ENCODE measurements around the gene SYT14.

The SYT14 gene

DNA sequence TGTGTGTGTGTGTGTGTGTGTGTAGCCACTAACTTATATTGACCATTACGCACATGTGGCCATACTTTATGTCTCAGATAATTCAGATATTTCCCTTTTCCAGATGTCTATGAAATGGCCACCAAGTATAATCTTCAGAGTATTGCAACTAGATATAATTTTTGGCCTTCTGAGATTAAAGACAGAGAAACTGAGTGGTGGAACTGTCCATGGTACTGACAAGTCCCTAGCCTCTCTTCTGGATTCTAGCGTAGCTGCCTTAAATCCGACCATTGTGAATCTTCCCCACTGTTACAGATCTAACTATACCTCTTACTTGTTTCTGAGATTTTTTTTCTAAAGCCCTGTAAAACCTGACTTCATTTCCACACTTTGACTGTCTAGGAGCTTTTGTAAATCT is 194.6 kb downstream of the SYT14 start:
- TF ChIP-seq, protein P1, sequence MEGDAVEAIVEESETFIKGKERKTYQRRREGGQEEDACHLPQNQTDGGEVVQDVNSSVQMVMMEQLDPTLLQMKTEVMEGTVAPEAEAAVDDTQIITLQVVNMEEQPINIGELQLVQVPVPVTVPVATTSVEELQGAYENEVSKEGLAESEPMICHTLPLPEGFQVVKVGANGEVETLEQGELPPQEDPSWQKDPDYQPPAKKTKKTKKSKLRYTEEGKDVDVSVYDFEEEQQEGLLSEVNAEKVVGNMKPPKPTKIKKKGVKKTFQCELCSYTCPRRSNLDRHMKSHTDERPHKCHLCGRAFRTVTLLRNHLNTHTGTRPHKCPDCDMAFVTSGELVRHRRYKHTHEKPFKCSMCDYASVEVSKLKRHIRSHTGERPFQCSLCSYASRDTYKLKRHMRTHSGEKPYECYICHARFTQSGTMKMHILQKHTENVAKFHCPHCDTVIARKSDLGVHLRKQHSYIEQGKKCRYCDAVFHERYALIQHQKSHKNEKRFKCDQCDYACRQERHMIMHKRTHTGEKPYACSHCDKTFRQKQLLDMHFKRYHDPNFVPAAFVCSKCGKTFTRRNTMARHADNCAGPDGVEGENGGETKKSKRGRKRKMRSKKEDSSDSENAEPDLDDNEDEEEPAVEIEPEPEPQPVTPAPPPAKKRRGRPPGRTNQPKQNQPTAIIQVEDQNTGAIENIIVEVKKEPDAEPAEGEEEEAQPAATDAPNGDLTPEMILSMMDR (conservative IDR thresholded peaks at IDR 0.05) = no peak
- H3K27ac ChIP-seq = no peak overlapping the region

DNA sequence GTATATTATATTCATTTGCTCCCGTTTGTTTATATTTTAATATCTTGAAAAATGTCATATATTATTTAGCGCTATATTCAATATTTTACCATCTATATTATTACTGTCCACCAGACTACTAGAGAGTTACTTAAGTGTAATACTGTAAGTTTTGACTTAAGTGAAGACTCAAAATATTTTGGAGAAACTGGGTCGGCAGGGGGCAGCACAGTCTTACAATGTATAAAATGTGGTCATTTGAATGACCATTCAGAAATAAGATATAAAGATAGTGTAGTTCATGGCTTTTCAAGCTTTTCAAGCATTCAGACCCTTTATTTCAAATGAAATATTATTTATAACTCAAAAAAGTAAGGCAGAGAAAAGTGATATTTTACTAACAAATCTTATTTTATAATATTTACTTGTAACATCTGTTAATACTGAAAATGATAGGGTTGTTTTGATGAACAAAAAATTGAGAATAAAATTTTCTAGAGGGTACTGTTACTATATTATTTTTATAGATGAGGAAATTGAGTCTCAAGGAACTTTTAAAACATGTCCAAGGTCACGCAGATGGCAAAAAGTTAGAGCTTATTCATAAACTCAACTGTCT is 205.5 kb downstream of the SYT14 start:
- no peak overlapping the region for H3K27ac ChIP-seq
- TF ChIP-seq, protein P1 (conservative IDR thresholded peaks at IDR 0.05) = peak; percentile 81

DNA sequence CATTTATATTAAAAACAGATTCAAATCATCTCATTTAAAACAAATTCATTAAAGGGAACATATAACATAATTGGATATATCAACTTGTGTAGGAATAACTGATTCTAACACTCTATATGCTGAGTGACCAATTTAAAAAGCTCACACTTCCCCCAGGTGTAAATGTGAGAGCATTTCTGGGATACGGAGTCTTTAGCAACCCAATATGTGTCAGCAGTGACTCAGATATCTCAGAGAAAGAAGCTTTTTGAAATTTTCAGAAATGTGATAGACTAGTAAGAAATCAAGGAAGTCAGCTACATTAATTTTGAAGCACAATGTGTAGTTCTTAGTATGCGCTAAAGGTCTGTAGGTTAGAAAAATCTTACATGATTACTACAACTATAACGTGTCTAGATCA is 206.7 kb downstream of the SYT14 start:
- TF ChIP-seq, protein P1 (conservative IDR thresholded peaks at IDR 0.05) = no peak
- no peak overlapping the region for H3K27ac ChIP-seq

DNA sequence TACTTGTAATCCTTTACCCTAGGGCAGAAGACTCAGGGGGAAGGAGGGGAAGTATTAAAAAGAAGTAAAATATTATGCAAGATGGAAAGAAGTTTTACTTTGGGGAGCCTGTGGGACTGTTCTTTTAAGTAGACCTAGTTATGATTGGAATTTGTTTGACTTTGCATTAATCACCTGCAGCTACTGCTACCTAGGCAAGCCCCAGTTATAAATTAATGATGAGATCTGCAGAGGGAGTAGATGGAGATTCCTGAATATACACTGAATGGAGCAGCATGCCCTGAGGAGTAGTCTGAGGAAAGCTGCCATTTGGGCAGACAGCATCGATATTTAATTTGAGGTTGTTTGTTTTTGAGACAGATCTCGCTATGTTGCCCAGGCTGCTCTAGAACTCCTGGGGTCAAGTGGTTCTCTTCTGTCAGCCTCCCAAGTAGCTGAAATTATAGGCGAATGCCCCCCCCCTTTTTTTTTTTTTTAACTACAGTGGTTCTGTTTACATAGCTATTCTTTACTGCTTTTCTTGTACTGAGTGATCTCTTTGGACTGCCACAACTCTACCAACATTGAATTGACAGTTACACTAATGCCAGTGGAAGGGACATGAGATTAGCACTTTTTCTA is 213.1 kb downstream of the SYT14 start:
- TF ChIP-seq, protein P1 (conservative IDR thresholded peaks at IDR 0.05) = no peak
- H3K27ac ChIP-seq = no peak overlapping the region; the same call in 1 of the 2 replicates

DNA sequence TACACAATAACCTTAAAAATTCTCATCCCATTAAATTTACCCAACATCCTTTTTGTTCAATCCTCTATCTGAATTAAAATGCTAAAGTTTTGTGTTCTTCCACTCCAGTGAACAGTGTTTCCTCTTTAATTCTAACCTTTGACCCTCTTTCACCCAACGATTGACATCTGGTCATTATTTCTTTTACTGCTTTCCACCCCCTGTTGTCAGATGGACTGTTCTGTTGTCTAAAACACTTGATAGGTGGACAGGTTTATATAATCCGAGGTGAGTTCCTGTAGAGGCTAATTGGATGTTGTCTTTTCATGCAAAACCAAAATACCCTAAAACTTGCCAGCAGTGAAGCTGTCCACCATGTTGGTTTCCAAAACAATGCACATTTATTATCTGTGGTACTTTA is 221.2 kb downstream of the SYT14 start:
- no peak overlapping the region for H3K27ac ChIP-seq
- TF ChIP-seq, protein P1 (conservative IDR thresholded peaks at IDR 0.05) = no peak

DNA sequence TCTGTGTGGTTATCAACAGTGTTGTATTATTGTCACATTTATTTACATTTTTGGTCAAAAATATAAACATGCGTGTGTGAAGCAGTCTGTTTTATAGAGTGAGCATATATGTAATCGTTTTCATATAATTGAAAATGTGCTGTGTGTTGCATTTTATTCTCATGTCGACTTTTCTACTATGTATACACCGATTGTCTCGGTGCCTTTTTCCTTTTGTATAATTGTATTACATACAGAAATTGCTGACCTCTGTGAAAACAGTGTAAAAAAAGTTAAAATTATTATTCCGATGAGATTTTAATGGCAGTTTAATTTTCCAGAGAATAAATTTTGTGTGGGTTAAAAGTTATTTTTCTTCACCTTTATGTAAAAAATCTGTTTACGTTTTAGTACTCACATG is 232.2 kb downstream of the SYT14 start:
- TF ChIP-seq, protein P1 (conservative IDR thresholded peaks at IDR 0.05) = no peak
- no peak overlapping the region for H3K27ac ChIP-seq

DNA sequence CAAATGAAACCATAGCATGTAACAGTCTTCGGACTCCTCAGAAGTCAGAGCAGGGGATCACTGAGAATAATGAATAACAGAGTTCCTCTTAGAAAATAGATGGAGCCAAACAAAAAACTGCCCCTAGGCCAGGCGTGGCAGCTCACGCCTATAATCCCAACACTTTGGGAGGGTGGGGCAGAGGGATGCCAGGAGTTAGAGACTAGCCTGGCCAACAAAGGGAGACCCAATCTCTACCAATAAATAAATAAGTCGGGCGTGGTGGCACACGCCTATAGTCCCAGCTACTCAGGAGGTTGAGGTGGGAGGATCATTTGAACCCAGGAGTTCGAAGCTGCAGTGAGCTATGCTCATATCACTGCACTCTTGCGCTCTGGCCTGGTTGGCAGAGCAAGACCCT is 236.1 kb downstream of the SYT14 start:
- TF ChIP-seq, protein P1 (conservative IDR thresholded peaks at IDR 0.05) = no peak
- H3K27ac ChIP-seq = no peak overlapping the region
